Muscle of leg (tissue), 11 donors: Measurements from ENCODE around the gene TXNDC8. TPM values are rescaled to one million over a fixed set of nuclear protein-coding genes. Genes with fewer than 3 reads are reported as not detected.

ENCODE experiments used
- DNase-seq: peaks from one replicate; pipeline ENCODE4 v3.0.0; 2013
- H3K27ac ChIP-seq: one replicate; pipeline ENCODE4 v1.5.1; 2013; ENCODE audit warnings: mild to moderate bottlenecking, low read length, control low read depth
- H3K27me3 ChIP-seq: one replicate; pipeline ENCODE4 v1.6.1; 2013; ENCODE audit warnings: low read length; ENCODE audit not compliant: control insufficient read depth, insufficient read depth
- H3K36me3 ChIP-seq: one replicate; pipeline ENCODE4 v1.6.1; 2013; ENCODE audit warnings: low read length; ENCODE audit not compliant: control insufficient read depth, insufficient read depth
- H3K4me1 ChIP-seq: one replicate; pipeline ENCODE4 v1.6.1; 2013; ENCODE audit warnings: low read length; ENCODE audit not compliant: control insufficient read depth, insufficient read depth
- H3K4me3 ChIP-seq: one replicate; pipeline ENCODE4 v1.5.1; 2013; ENCODE audit warnings: low read length, control low read depth
- H3K9me3 ChIP-seq: replicated peaks from 2 replicates; pipeline ENCODE4 v1.6.1; 2013; ENCODE audit warnings: low read depth, low read length; ENCODE audit not compliant: control insufficient read depth
- WGBS: methylation state at CpG from one replicate; pipeline ENCODE4 v1.1.5; 2013; ENCODE audit warnings: missing lambda C conversion rate; ENCODE audit not compliant: insufficient coverage; 5-methylcytosine and 5-hydroxymethylcytosine counted together
- polyA plus RNA-seq, 8 donors: library from polyadenylated mRNA; unstranded; fragments of 120-200 nt; gene quantifications; one replicate each; pipeline versions ENCODE4 v1.2.1 to v1.2.3, GENCODE V29; 2013; ENCODE audit warnings: inconsistent platforms in 1 of 8, low replicate concordance in 1 of 8; ENCODE audit not compliant: insufficient read length in 8 of 8, insufficient read depth in 1 of 8
- total RNA-seq: library from RNA; stranded (reverse); fragments of 120-200 nt; gene quantifications from one replicate; pipeline ENCODE4 v1.2.4, GENCODE V29; 2013

TXNDC8 gene
- total and polyA plus RNA-seq, 9 donors: not detected

DNA sequence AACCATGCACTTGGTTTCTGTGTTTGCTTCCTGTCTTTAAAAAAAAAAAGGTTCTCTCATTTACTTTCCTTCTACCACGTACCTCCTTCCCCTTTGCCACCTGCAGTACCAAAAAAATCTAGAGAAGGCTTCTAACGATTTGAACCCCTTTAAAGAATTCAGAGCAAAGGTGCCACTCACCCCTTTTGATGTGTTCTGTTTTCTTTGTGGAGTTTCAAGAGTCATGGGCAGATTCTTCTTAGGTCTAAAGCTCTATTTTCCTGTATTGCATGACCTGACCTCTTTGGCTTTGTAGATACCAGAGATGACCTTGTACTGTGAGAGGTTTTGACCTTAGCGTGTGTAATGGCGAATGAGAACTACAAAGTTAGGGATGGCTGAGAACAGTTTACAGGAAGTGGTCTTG, 29.0 kb downstream of the TXNDC8 start:
- no peaks in the 10 kb centered on the region for H3K4me1 ChIP-seq
- H3K27me3 ChIP-seq: no peaks in the 10 kb centered on the region
- H3K4me3 ChIP-seq: no peak overlapping the region
- H3K27ac ChIP-seq: no peak overlapping the region
- no peaks in the 10 kb centered on the region for H3K9me3 ChIP-seq
- WGBS: no CpG with 5 or more reads among the region's 4 CpGs
- DNase-seq: no peak
- no peaks in the 10 kb centered on the region for H3K36me3 ChIP-seq

DNA sequence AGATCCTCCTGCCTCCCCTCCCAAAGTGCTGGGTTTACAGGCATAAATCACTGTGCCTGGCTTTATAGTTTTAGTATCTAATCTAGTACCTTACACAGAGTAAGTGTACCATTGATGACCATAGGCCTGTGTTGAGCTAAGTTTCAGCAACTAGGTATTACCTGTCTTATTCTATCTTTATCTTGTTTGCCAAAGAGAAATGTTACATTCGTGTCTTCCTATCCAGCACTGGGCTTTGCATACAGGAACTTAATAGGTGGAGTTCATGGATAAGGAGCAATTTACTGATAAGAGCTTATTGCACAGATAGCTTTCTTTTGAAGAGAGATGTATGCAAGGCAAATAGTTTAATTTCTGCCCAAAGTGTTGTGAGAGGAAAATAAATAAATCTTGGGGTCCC, 30.5 kb downstream of the TXNDC8 start:
- Histone ChIP-seq H3K27me3 (no peaks in the 10 kb centered on the region), H3K9me3 (no peaks in the 10 kb centered on the region), H3K36me3 (no peaks in the 10 kb centered on the region), H3K4me3 (no peak overlapping the region), H3K4me1 (no peaks in the 10 kb centered on the region), H3K27ac (no peak overlapping the region)
- DNase-seq: no peak
- WGBS: no CpG with 5 or more reads among the region's 1 CpG

DNA sequence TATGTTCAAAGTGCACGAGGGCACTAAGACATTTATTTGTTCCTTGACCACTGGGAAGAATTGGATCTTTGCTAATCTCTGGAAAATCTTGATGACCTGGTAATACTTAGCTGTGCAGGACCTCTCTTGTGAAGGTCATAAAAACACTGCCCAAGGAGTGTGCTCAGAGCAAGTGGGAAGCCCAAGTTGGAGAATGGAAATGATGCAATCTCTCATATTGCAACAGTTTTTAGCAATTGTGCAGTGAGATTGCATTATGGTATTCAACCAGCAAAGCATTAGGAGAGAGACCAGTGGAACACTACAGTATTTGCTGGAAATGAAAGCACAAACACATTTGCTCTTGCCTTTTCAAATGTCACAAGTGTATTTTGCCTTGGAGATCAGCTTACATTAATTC, 34.5 kb downstream of the TXNDC8 start:
- no peak overlapping the region for H3K4me3 ChIP-seq
- 75% methylated on average over 1 of the region's 1 CpG for WGBS
- H3K4me1 ChIP-seq: no peaks in the 10 kb centered on the region
- no peak overlapping the region for H3K27ac ChIP-seq
- no peaks in the 10 kb centered on the region for H3K27me3 ChIP-seq
- no peaks in the 10 kb centered on the region for H3K36me3 ChIP-seq
- no peak for DNase-seq
- H3K9me3 ChIP-seq: no peaks in the 10 kb centered on the region

DNA sequence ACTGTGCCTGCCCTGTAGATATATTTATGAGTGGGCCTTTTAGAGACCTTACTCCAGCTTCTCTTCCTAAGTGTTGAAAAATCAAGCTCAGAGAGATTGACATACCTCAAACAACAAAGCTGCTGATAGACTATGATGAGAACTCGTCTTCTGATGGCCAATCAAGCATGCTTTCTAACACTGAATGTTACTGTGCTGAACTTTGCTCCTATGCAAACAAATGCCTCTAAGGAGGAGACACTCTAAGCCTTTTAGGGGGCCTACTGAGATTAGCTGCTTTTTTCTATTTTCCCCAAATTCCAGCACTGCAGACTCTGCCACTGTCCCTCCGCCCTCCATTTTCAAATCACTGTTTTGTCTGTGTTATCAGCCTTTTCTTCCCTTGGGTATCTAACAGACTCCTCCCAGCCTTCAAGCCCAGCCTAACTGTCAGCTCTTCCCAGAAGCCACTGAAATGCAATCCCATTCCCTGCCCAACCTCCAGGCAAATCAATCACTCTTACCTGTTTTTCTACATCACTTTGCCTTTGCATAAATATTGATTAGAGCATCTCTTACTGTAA, 39.5 kb downstream of the TXNDC8 start:
- no peaks in the 10 kb centered on the region for H3K27me3 ChIP-seq
- no peaks in the 10 kb centered on the region for H3K4me1 ChIP-seq
- no peaks in the 10 kb centered on the region for H3K9me3 ChIP-seq
- 86% methylated on average over 2 of the region's 2 CpGs for WGBS
- H3K27ac ChIP-seq: no peak overlapping the region
- no peak for DNase-seq
- no peak overlapping the region for H3K4me3 ChIP-seq
- no peaks in the 10 kb centered on the region for H3K36me3 ChIP-seq

DNA sequence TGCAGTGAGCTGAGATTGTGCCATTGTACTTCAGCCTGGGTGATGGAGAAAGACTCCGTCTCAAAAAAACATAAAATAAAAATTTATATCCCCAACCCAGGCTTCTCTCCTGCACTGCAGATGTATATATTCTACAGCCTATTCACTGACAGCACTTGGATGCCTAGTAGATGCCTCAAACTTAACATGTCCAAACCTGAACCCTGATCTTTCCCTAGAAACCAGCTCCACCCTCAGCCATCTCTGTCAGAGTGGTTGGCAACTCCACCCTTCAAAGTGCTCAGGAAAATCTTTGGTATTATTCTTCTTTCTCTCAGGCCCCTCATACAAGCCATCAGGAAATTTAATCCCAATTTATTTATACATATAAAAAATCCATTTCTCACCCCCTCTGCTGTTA, 44.4 kb downstream of the TXNDC8 start:
- peaks cover 5% of the 10 kb centered on the region for H3K4me1 ChIP-seq
- no CpG with 5 or more reads among the region's 1 CpG for WGBS
- H3K36me3 ChIP-seq: no peaks in the 10 kb centered on the region
- no peaks in the 10 kb centered on the region for H3K9me3 ChIP-seq
- no peaks in the 10 kb centered on the region for H3K27me3 ChIP-seq
- H3K4me3 ChIP-seq: no peak overlapping the region
- no peak overlapping the region for H3K27ac ChIP-seq
- no peak for DNase-seq

DNA sequence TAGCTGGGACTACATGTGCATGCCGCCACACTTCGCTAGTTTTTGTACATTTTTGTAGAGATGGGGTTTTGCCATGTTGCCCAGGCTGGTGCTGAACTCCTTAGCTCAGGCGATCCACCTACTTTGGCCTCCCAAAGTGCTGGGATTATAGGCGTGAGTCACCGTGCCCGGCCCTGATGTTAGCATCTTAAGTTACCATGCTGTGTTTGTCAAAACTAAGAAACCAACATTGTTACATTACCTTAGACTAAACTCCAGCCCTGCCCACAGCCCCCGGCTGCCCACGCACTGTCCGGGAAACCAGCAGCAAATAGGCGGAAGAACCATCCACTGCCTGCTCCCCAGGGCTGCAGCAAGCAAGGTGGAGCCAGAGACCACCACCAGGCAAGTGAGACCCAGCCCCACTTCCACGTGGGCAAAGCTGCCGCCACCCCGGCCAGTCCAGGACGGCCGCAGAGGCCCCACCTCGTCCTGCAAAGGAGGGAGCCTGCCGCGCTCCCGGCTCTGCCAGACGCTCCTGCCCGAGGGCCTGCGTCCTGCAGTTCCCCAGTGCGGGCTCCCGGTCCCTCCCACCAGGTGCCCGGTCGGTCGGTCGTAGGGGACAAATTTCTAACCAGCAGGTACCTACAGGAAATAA, 45.6 kb downstream of the TXNDC8 start:
- WGBS: 87% methylated on average over 17 of the region's 28 CpGs
- no peak for DNase-seq
- no peak overlapping the region for H3K27ac ChIP-seq
- H3K27me3 ChIP-seq: no peaks in the 10 kb centered on the region
- no peaks in the 10 kb centered on the region for H3K9me3 ChIP-seq
- H3K4me1 ChIP-seq: peaks cover 5% of the 10 kb centered on the region
- no peaks in the 10 kb centered on the region for H3K36me3 ChIP-seq
- no peak overlapping the region for H3K4me3 ChIP-seq

DNA sequence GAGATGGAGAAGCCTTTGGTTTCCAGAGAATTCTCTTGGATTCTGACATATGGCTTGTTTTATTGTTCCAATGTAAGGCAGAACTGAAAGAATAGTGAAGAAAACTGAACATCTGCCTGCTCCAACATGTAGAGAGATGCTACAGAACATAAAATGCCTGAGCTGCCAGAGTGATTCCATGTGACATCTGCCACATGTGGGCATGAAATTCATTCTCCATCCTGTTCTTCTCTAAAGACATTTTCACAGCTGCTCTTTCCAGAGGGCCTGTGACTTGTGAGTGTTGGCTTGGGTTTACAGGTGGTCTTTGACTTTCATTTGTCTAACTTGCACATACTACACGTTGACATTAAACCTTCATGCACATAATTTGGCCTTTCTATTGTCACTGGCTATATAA, 47.7 kb downstream of the TXNDC8 start:
- Histone ChIP-seq H3K4me3 (no peak overlapping the region), H3K27ac (peak overlapping the region; percentile 29), H3K9me3 (no peaks in the 10 kb centered on the region), H3K27me3 (no peaks in the 10 kb centered on the region), H3K36me3 (no peaks in the 10 kb centered on the region), H3K4me1 (peaks cover 5% of the 10 kb centered on the region)
- WGBS: no CpG with 5 or more reads among the region's 1 CpG
- peak; percentile 61 for DNase-seq

DNA sequence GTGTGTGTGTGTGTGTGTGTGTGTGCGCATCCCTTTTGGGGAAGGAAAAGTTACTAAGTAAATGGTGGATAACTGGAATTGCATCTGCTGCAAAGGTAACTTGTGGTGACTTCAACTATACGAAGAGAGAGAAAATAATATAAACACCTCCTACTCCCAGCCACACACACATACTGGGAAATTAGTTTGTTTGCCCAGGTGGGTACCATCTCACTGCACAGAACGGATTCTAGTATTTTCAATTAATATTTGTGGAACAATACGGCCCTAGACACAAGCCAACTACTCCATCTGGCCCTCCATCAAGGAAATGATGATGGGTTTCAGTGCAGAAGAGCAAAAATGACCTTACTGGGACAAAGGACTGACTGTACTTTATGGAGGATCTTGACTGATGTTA, 49.2 kb downstream of the TXNDC8 start:
- H3K36me3 ChIP-seq: no peaks in the 10 kb centered on the region
- no peaks in the 10 kb centered on the region for H3K9me3 ChIP-seq
- H3K4me3 ChIP-seq: no peak overlapping the region
- DNase-seq: no peak
- WGBS: no CpG with 5 or more reads among the region's 4 CpGs
- no peaks in the 10 kb centered on the region for H3K27me3 ChIP-seq
- H3K4me1 ChIP-seq: peaks cover 5% of the 10 kb centered on the region
- no peak overlapping the region for H3K27ac ChIP-seq

DNA sequence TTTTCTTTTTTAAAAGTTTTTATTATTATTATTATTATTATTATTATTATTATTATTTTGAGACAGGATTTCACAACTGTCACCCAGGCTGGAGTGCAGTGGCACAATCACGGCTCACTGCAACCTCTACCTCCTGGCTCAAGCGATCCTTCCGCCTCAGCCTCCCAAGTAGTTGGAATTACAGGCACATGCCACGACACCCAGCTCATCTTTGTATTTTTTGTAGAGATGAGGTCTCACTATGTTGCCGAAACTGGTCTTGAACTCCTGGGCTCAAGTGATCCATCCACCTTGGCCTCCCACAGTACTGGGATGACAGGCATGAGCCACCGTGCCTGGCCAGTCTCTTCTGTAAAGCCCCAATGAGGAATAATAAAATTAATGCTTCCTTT, 50.4 kb downstream of the TXNDC8 start:
- Histone ChIP-seq H3K4me3 (no peak overlapping the region), H3K4me1 (peaks cover 5% of the 10 kb centered on the region), H3K27me3 (no peaks in the 10 kb centered on the region), H3K27ac (no peak overlapping the region), H3K9me3 (no peaks in the 10 kb centered on the region), H3K36me3 (no peaks in the 10 kb centered on the region)
- no CpG with 5 or more reads among the region's 6 CpGs for WGBS
- DNase-seq: no peak

DNA sequence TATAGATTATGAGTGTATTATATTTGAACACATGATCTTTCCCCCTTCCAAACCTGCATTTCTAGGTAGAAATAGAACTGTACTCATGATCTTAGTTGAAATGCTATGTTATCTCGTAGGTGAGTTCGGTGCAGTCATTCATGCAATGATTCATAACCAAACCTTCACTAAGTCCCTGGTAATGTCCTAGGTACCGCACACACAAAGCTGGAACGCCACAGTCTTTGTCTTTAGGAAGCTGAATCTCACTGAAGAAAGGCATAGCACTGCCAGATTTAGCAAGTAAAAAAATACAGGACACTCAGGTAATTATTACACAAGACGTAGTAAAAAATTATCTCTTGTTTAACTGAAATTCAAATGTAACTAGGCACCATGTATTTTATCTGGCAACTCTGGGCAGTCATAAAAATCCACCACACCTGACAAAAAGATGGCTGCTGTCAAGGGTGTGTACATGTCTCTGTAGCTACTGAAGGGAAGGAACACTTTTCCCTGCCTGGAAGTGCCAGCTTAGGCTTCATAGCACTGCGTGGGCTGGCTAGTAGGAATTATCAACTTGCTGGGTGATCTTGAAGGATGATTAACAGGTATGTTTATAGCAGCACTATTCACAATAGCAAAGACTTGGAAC, 53.3 kb downstream of the TXNDC8 start:
- H3K36me3 ChIP-seq: no peaks in the 10 kb centered on the region
- WGBS: 80% methylated on average over 1 of the region's 6 CpGs
- no peaks in the 10 kb centered on the region for H3K9me3 ChIP-seq
- H3K27ac ChIP-seq: no peak overlapping the region
- no peak for DNase-seq
- no peak overlapping the region for H3K4me3 ChIP-seq
- H3K4me1 ChIP-seq: no peaks in the 10 kb centered on the region
- H3K27me3 ChIP-seq: no peaks in the 10 kb centered on the region
